GM12878 (cell line): Measurements from ENCODE around the gene RCVRN. TPM values are rescaled to one million over a fixed set of nuclear protein-coding genes. Genes with fewer than 3 reads are reported as not detected.

Source experiments
- ATAC-seq: fragments of 200-7000 bp; cut with Tn5 transposase; 3 replicates; pipeline ENCODE4 v1.9.1; 2020; ENCODE audit warnings: mild to moderate bottlenecking, moderate library complexity
- BruUV-seq: library from RNA; stranded (reverse); fragments of 400-500 nt; replicated peaks from 2 replicates; lab custom pipeline; 2021; lab: Mats Ljungman, UMichigan
- CTCF ChIA-PET: fragments of 300-600 bp; sonication (Branson Sonifier 250); formaldehyde crosslinking; extraction: SDS; loops from one replicate; lab custom pipeline; 2021; ENCODE audit warnings: inconsistent platforms; lab: Yijun Ruan, JAX
- POLR2A ChIA-PET: fragments of 350-600 bp; formaldehyde crosslinking; extraction: SDS; loops from one replicate; lab custom pipeline; 2021; ENCODE audit warnings: inconsistent platforms; lab: Charles Lee
- RAD21 ChIA-PET: fragments of 300-600 bp; sonication (Branson Sonifier 250); formaldehyde crosslinking; loops from one replicate; lab custom pipeline; 2023; ENCODE audit warnings: antibody characterized with exemption; ENCODE audit not compliant: unreplicated experiment; lab: Charles Lee
- SMC1A ChIA-PET: fragments of 300-600 bp; sonication (Branson Sonifier 250); formaldehyde crosslinking; loops from one replicate; lab custom pipeline; 2023; ENCODE audit not compliant: unreplicated experiment, uncharacterized antibody; lab: Charles Lee
- DNase-seq: peaks from one replicate; pipeline ENCODE4 v3.0.0-alpha.2; 2011; ENCODE audit warnings: low read depth, low spot score
- FAIRE-seq: peaks from 3 replicates; lab custom pipeline; 2011; peaks lifted over from hg19 to GRCh38; lab: Jason Lieb, UNC
- H2AFZ ChIP-seq: 2 replicates; pipeline ENCODE4 v1.6.0; 2011; ENCODE audit warnings: low read depth, low read length, control low read depth; ENCODE audit not compliant: control insufficient read depth
- H3K27ac ChIP-seq: 2 replicates; pipeline ENCODE4 v1.5.1; 2011; ENCODE audit warnings: control low read depth; ENCODE audit not compliant: control insufficient read depth, insufficient read depth
- H3K27me3 ChIP-seq, 2 experiments: replicated peaks in 1 of 2; 2 replicates each; pipeline versions ENCODE4 v1.6.0 to v1.6.1; 2011; ENCODE audit warnings: low read length in 1 of 2; ENCODE audit not compliant: control insufficient read depth in 2 of 2, insufficient read depth in 2 of 2
- H3K36me3 ChIP-seq, 2 experiments: 2 replicates each; pipeline ENCODE4 v1.5.1; 2011; ENCODE audit warnings: low read length in 1 of 2; ENCODE audit not compliant: control insufficient read depth in 2 of 2, insufficient read depth in 2 of 2
- H3K4me1 ChIP-seq: 2 replicates; pipeline ENCODE4 v1.6.1; 2011; ENCODE audit warnings: mild to moderate bottlenecking, low read length, moderate library complexity, mixed read lengths; ENCODE audit not compliant: control insufficient read depth, insufficient read depth
- H3K4me2 ChIP-seq: 2 replicates; pipeline ENCODE4 v1.6.0; 2011; ENCODE audit warnings: control low read depth; ENCODE audit not compliant: control insufficient read depth, insufficient read depth
- H3K4me3 ChIP-seq: fragments of 200-600 bp; sonication (generic); 2 replicates; pipeline ENCODE4 v1.5.1; 2016
- H3K79me2 ChIP-seq: 2 replicates; pipeline ENCODE4 v1.6.0; 2011; ENCODE audit warnings: low read length; ENCODE audit not compliant: control insufficient read depth, insufficient read depth
- H3K9ac ChIP-seq: 2 replicates; pipeline ENCODE4 v1.8.0; 2011; ENCODE audit warnings: low read length, control low read depth, mixed read lengths; ENCODE audit not compliant: control insufficient read depth, insufficient read depth
- H3K9me3 ChIP-seq: replicated peaks from 3 replicates; pipeline ENCODE4 v1.5.1; 2011; ENCODE audit warnings: mild to moderate bottlenecking, low read length; ENCODE audit not compliant: control insufficient read depth, insufficient read depth
- H4K20me1 ChIP-seq: 2 replicates; pipeline ENCODE4 v1.6.0; 2011; ENCODE audit not compliant: control insufficient read depth, insufficient read depth
- BCLAF1 ChIP-seq: fragments of 450-650 bp; IDR thresholded peaks from 2 replicates; pipeline ENCODE4 v1.6.1; 2017; ENCODE audit warnings: antibody characterized with exemption, mild to moderate bottlenecking, moderate library complexity
- JUNB ChIP-seq: IDR thresholded peaks from 2 replicates; pipeline ENCODE4 v1.6.1; 2016; ENCODE audit warnings: antibody characterized with exemption, mild to moderate bottlenecking
- KLF5 ChIP-seq: fragments of 450-650 bp; IDR thresholded peaks from 2 replicates; pipeline ENCODE4 v1.6.1; 2014; ENCODE audit warnings: mild to moderate bottlenecking; ENCODE audit not compliant: partially characterized antibody
- LARP7 ChIP-seq: fragments of 450-650 bp; IDR thresholded peaks from 2 replicates; pipeline ENCODE4 v1.6.1; 2017; ENCODE audit warnings: mild to moderate bottlenecking
- NBN ChIP-seq: fragments of 450-650 bp; IDR thresholded peaks from 2 replicates; pipeline ENCODE4 v1.6.1; 2016
- NR2F1 ChIP-seq: fragments of 450-650 bp; conservative IDR thresholded peaks from 2 replicates; pipeline ENCODE4 v1.6.1; 2017; ENCODE audit warnings: mild to moderate bottlenecking
- PAX5 ChIP-seq: IDR thresholded peaks from 2 replicates; pipeline ENCODE4 v1.6.1; 2011; ENCODE audit warnings: low read depth, low read length, borderline replicate concordance
- SIX5 ChIP-seq: IDR thresholded peaks from 2 replicates; pipeline ENCODE4 v1.6.1; 2011; ENCODE audit warnings: mild to moderate bottlenecking, low read depth, low read length, moderate library complexity; ENCODE audit not compliant: severe bottlenecking
- SMC3 ChIP-seq: IDR thresholded peaks from 2 replicates; pipeline ENCODE4 v1.6.1; 2011; ENCODE audit warnings: low read length, improper control_type of control experiment, borderline replicate concordance
- YBX1 ChIP-seq: fragments of 450-650 bp; IDR thresholded peaks from 2 replicates; pipeline ENCODE4 v1.6.1; 2016; ENCODE audit warnings: antibody characterized with exemption
- ZNF687 ChIP-seq: fragments of 450-650 bp; IDR thresholded peaks from 2 replicates; pipeline ENCODE4 v1.6.1; 2017; ENCODE audit warnings: mild to moderate bottlenecking, moderate library complexity
- whole genome bisulfite sequencing: methylation state at CpG from one replicate; pipeline ENCODE4 v1.1.6; 2016; ENCODE audit warnings: low lambda C conversion rate; ENCODE audit not compliant: insufficient replicate concordance, insufficient coverage; ENCODE audit errors: missing lambda C conversion rate; 5-methylcytosine and 5-hydroxymethylcytosine counted together
- in situ Hi-C: fragments of 300-500 bp; cut with MboI; formaldehyde crosslinking; loops from 9 replicates; pipeline ENCODE4 v1.14.3; 2018; ENCODE audit warnings: mixed read lengths
- intact Hi-C: fragments of 100-400 bp; cut with micrococcal nuclease; formaldehyde crosslinking; loops from one replicate; pipeline ENCODE4 v1.14.2; 2022; ENCODE audit not compliant: unreplicated experiment
- polyA plus RNA-seq, 11 experiments: library from polyadenylated mRNA; depleted of rRNA in 4 of 11; unstranded in 6 of 11; stranded (reverse) in 5 of 11; fragments of >200 nt; fragmentation: Nextera tagmentation in 4 of 11; fragmentation: Illumina TruSeq in 1 of 11; extraction: Ambion mirVana in 4 of 11; extraction: Trizol in 1 of 11; gene quantifications; 1 replicate in 1 of 11; 2 replicates in 10 of 11; pipeline versions ENCODE4 v1.2.1 to v1.2.3, GENCODE V29; 2011 to 2016; ENCODE audit warnings: inconsistent platforms in 2 of 11, missing spikeins in 2 of 11, low read depth in 1 of 11
- total RNA-seq, 4 experiments: library from RNA; depleted of rRNA in 3 of 4; stranded (reverse); fragments of >200 nt in 3 of 4; fragmentation: Illumina TruSeq in 1 of 4; extraction: Trizol in 1 of 4; gene quantifications; 2 replicates each; pipeline versions ENCODE4 v1.2.1 to v1.2.3, GENCODE V29; 2013 to 2021

Gene RCVRN
- total and polyA plus RNA-seq, 10 of the 15 experiments (the other 5 are each of a cell fraction or from before 2014, with no cell fraction given), result 0.07 to 0.23 (median 0.14) TPM; not detected in 6

GRCh38 chr17:9874722-9875121, 30.3 kb downstream of the RCVRN start:
- ATAC-seq, result no peak
- RAD21 ChIA-PET, result no interaction called here
- Histone ChIP-seq H3K9ac (no peak overlapping the region), H3K27me3 (peaks cover 0 to 1% of the 10 kb centered on the region in 2 experiments; a peak in 1 of 4 replicates), H4K20me1 (no peaks in the 10 kb centered on the region), H3K4me1 (no peaks in the 10 kb centered on the region), H3K4me3 (no peak overlapping the region), H3K36me3 (no peaks in the 10 kb centered on the region), H3K9me3 (no peaks in the 10 kb centered on the region), H3K27ac (no peak overlapping the region), H3K79me2 (no peaks in the 10 kb centered on the region), H3K4me2 (no peak overlapping the region), H2AFZ (no peak overlapping the region)
- SMC1A ChIA-PET, result no interaction called here
- intact Hi-C loops, result no loop called here
- POLR2A ChIA-PET, result no interaction called here
- DNase-seq, result no peak
- CTCF ChIA-PET, result interaction anchor here (0.5 kb wide), 1 partner anchor 578 kb away, joined by 3 read pairs; no protein-coding TSS in a partner anchor
- in situ Hi-C loops, result no loop called here
- FAIRE-seq, result no peak
- no TSS peak for BruUV-seq
- 14% methylated on average over 3 of the region's 3 CpGs for WGBS
- TF ChIP-seq ZNF687 (no peak), BCLAF1 (no peak), SMC3 (no peak), KLF5 (no peak), NBN (no peak), JUNB (no peak), YBX1 (no peak), SIX5 (no peak), PAX5 (no peak), NR2F1 (no peak), LARP7 (no peak)
